PC-3 (cell line): ENCODE results near the gene SNORC. TPM values are rescaled to one million over a fixed set of nuclear protein-coding genes. Genes with fewer than 3 reads are reported as not detected.

ENCODE experiments used
- ATAC-seq: fragments of 200-7000 bp; cut with Tn5 transposase; 2 replicates; pipeline ENCODE4 v1.9.1; 2020; ENCODE audit warnings: mild to moderate bottlenecking, moderate library complexity
- BruUV-seq: library from RNA; stranded (reverse); fragments of 400-500 nt; replicated peaks from 2 replicates; lab custom pipeline; 2021; lab: Mats Ljungman, UMichigan
- CTCF ChIA-PET: fragments of 300-600 bp; sonication (Branson Sonifier 250); formaldehyde crosslinking; loops from one replicate; lab custom pipeline; 2022; ENCODE audit warnings: antibody characterized with exemption; lab: Charles Lee
- POLR2A ChIA-PET: fragments of 300-600 bp; sonication (Branson Sonifier 250); formaldehyde crosslinking; loops from one replicate; lab custom pipeline; 2022; ENCODE audit warnings: antibody characterized with exemption; ENCODE audit not compliant: unreplicated experiment; lab: Charles Lee
- DNase-seq: peaks from one replicate; pipeline ENCODE4 v3.0.0-alpha.2; 2015
- H2AFZ ChIP-seq: fragments of 300-600 bp; sonication (generic); 2 replicates; pipeline ENCODE4 v1.6.0; 2016; ENCODE audit warnings: antibody characterized with exemption, low read length
- H3F3A ChIP-seq: fragments of 300-600 bp; sonication (generic); one replicate; pipeline ENCODE4 v1.6.0; 2017; ENCODE audit warnings: antibody characterized with exemption, low read length, control low read depth, mild to moderate bottlenecking; ENCODE audit not compliant: unreplicated experiment
- H3K27ac ChIP-seq: fragments of 300-600 bp; sonication (generic); 2 replicates; pipeline ENCODE4 v1.5.1; 2016; ENCODE audit warnings: mild to moderate bottlenecking, low read length
- H3K27me3 ChIP-seq: fragments of 300-600 bp; sonication (generic); 2 replicates; pipeline ENCODE4 v1.6.1; 2016; ENCODE audit warnings: low read length, mixed read lengths
- H3K36me3 ChIP-seq: fragments of 300-600 bp; sonication (generic); 2 replicates; pipeline ENCODE4 v1.6.1; 2016; ENCODE audit warnings: low read depth, mixed run types, low read length, mixed read lengths
- H3K4me1 ChIP-seq: fragments of 300-600 bp; sonication (generic); 2 replicates; pipeline ENCODE4 v1.5.1; 2016; ENCODE audit warnings: low read length; ENCODE audit not compliant: insufficient read depth
- H3K4me2 ChIP-seq: fragments of 300-600 bp; sonication (generic); 2 replicates; pipeline ENCODE4 v1.6.0; 2016; ENCODE audit warnings: low read length
- H3K4me3 ChIP-seq: fragments of 300-600 bp; sonication (generic); 2 replicates; pipeline ENCODE4 v1.5.1; 2016; ENCODE audit warnings: mild to moderate bottlenecking, low read length, mixed read lengths
- H3K79me2 ChIP-seq: fragments of 300-600 bp; sonication (generic); 2 replicates; pipeline ENCODE4 v1.6.1; 2017; ENCODE audit warnings: low read length, mixed read lengths
- H3K9ac ChIP-seq: fragments of 300-600 bp; sonication (generic); 2 replicates; pipeline ENCODE4 v1.6.0; 2016; ENCODE audit warnings: mild to moderate bottlenecking, low read length
- H3K9me2 ChIP-seq: fragments of 300-600 bp; sonication (generic); replicated peaks from 2 replicates; pipeline ENCODE4 v1.6.1; 2016; ENCODE audit warnings: mixed run types, low read length, mixed read lengths
- H3K9me3 ChIP-seq: fragments of 300-600 bp; sonication (generic); 2 replicates; pipeline ENCODE4 v1.6.1; 2016; ENCODE audit warnings: low read length, mixed read lengths
- H4K20me1 ChIP-seq: fragments of 300-600 bp; sonication (generic); 2 replicates; pipeline ENCODE4 v1.6.1; 2016; ENCODE audit warnings: low read length, mixed read lengths
- EZH2 ChIP-seq: fragments of 300-600 bp; sonication (generic); IDR thresholded peaks from one replicate; pipeline ENCODE4 v1.6.1; 2017; ENCODE audit warnings: antibody characterized with exemption, mild to moderate bottlenecking, low read length; ENCODE audit not compliant: unreplicated experiment
- EZH2phosphoT487 ChIP-seq: fragments of 300-600 bp; sonication (generic); IDR thresholded peaks from 2 replicates; pipeline ENCODE4 v1.6.1; 2018; ENCODE audit warnings: mild to moderate bottlenecking, antibody characterized with exemption, low read length, borderline replicate concordance
- intact Hi-C: fragments of 100-400 bp; cut with micrococcal nuclease; formaldehyde crosslinking; loops from 2 replicates; pipeline ENCODE4 v1.9.0; 2023
- total RNA-seq: library from RNA; depleted of rRNA; stranded (reverse); fragments of >200 nt; gene quantifications from 2 replicates; pipeline ENCODE4 v1.2.3, GENCODE V29; 2014
- TF ChIP-seq, protein P1 (sequence below): fragments of 300-600 bp; sonication (generic); conservative IDR thresholded peaks from 2 replicates; pipeline ENCODE4 v1.5.1; 2017; ENCODE audit warnings: antibody characterized with exemption, low read depth, mild to moderate bottlenecking, low read length

Gene SNORC
- total RNA-seq, 1 experiment from 2014 or later, result 11.1 TPM

DNA sequence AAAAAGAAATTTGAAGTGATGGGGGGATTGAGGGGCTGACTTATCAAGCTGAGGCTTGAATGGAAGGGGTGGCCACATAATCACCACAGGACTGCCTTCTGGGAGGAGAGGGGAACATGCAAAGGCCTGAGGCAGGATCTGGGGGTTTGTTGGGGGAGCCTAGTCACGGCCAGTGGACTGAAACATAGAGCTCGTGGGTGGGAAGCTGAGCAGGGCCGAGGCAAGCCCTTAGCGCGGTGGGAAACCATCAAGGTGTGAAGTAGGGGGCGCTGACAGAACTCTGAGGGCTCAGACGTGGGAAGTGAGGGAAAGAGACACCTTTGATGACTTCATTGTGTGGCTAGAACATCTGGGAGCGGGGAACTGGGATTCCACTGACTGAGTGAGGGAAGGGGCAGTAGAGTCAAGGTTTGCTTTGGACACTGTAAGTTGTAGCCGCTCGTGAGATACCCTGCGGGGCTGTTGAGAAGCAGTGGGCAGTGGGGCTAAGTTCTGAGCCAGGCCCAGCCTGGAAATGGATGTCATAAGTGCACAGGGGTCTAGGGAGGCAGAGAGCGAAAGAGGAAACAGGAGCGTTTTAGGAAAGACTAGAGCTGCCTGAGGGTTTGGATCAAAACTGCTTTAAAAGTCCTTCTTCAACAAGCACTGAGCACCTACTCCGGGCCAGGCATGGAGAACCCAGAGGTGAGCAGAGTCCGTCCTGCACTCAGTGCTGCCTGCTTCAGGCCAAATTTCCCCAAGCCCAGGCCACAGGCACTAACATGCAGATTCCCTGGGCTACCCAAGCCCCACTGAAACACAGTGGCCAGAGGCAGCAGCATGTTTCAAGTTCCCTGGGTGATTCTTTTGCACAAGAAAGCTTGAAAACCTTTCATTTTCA lies 686 bp upstream of the SNORC start:
- ChIA-PET CTCF (no interaction called here), POLR2A (no interaction called here)
- Histone ChIP-seq H3K36me3 (no peaks in the 10 kb centered on the region), H3K9ac (no peak overlapping the region), H3K4me3 (no peak overlapping the region), H3K9me2 (no peaks in the 10 kb centered on the region), H3K4me1 (no peaks in the 10 kb centered on the region), H3K27ac (no peak overlapping the region), H3K4me2 (no peak overlapping the region), H2AFZ (no peak overlapping the region), H3K79me2 (no peaks in the 10 kb centered on the region), H3K9me3 (no peaks in the 10 kb centered on the region), H3F3A (no peaks in the 10 kb centered on the region), H4K20me1 (no peaks in the 10 kb centered on the region), H3K27me3 (no peaks in the 10 kb centered on the region)
- TF ChIP-seq, protein P1, sequence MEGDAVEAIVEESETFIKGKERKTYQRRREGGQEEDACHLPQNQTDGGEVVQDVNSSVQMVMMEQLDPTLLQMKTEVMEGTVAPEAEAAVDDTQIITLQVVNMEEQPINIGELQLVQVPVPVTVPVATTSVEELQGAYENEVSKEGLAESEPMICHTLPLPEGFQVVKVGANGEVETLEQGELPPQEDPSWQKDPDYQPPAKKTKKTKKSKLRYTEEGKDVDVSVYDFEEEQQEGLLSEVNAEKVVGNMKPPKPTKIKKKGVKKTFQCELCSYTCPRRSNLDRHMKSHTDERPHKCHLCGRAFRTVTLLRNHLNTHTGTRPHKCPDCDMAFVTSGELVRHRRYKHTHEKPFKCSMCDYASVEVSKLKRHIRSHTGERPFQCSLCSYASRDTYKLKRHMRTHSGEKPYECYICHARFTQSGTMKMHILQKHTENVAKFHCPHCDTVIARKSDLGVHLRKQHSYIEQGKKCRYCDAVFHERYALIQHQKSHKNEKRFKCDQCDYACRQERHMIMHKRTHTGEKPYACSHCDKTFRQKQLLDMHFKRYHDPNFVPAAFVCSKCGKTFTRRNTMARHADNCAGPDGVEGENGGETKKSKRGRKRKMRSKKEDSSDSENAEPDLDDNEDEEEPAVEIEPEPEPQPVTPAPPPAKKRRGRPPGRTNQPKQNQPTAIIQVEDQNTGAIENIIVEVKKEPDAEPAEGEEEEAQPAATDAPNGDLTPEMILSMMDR, result no peak
- TF ChIP-seq EZH2phosphoT487, result no peak
- TF ChIP-seq EZH2, result no peak
- no TSS peak for BruUV-seq
- ATAC-seq, result no peak
- intact Hi-C loops, result loop anchor here (10.0 kb wide), 1 partner anchor 185 kb away; no protein-coding TSS in a partner anchor
- DNase-seq, result no peak

DNA sequence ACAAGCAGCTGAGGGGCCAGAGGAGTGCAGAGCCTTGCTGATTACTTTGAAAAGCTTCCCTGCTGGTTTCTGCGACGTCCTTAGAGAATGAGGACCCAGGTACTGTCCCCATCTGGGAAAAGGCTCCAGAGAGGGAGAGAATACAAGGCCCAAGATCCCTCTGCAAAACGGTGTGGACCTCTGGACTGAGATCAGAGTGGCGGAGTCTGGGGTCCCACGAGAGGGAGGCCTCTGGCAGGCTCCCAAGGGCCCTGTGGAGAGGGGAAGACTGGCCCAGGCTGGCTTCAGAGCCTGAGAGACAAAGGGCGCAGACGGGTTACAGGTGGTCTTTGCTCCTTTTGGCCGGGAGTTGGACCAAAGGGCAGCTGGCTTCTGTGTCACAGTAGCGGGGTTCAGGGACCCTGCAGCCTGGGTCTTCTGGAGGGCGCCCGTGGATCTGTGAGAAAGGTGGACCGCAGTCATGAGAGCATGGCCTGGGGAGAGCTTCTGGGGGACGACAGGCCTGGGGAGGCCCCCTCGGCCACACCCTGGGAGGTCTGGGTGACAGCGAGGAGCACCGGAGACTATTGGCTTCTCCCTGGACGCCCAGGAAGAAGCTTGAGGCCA lies 805 bp downstream of the SNORC start:
- peaks cover 7% of the 10 kb centered on the region; the same call in 1 of the 2 replicates for H3K4me1 ChIP-seq
- H3K36me3 ChIP-seq, result no peaks in the 10 kb centered on the region
- no peak overlapping the region for H2AFZ ChIP-seq
- intact Hi-C loops, result loop anchor here (10.0 kb wide), 1 partner anchor 184 kb away; no protein-coding TSS in a partner anchor
- DNase-seq (no peak), ATAC-seq (no peak)
- H3K4me3 ChIP-seq, result no peak overlapping the region
- no TSS peak for BruUV-seq
- TF ChIP-seq EZH2, result no peak
- H3K9me2 ChIP-seq, result no peaks in the 10 kb centered on the region
- no peaks in the 10 kb centered on the region for H3K27me3 ChIP-seq
- ChIA-PET CTCF (no interaction called here), POLR2A (no interaction called here)
- peaks cover 9% of the 10 kb centered on the region for H3K79me2 ChIP-seq
- no peaks in the 10 kb centered on the region for H3F3A ChIP-seq
- no peak overlapping the region for H3K27ac ChIP-seq
- no peak overlapping the region for H3K9ac ChIP-seq
- no peaks in the 10 kb centered on the region for H3K9me3 ChIP-seq
- no peak overlapping the region for H3K4me2 ChIP-seq
- H4K20me1 ChIP-seq, result no peaks in the 10 kb centered on the region

DNA sequence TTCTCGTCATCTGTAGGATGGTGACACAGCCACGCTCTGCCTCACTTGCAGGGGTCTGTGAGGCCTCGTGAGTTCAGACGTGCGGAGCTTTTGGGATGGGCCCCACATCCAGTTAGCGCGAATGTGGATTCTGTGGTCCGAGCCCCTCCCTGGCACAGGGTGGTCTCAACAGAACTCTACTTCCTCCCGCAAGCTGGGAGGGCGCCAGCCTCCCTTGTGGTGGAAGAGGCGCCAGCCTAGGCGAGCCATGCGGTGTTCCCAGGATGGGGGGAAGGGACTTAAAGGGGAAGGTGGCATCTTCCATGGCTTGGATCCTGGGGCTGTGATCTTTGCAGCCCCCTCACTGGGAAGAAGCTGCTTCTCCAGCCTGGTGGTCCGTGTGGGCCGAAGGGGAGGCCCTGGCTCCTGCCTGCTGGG lies 1.4 kb downstream of the SNORC start:
- Histone ChIP-seq H3K27ac (no peak overlapping the region), H3K4me1 (peaks cover 7% of the 10 kb centered on the region; the same call in 1 of the 2 replicates), H3K9me3 (no peaks in the 10 kb centered on the region), H3F3A (no peaks in the 10 kb centered on the region), H3K9ac (no peak overlapping the region), H3K27me3 (no peaks in the 10 kb centered on the region), H4K20me1 (no peaks in the 10 kb centered on the region), H3K4me2 (no peak overlapping the region), H3K79me2 (peaks cover 9% of the 10 kb centered on the region), H2AFZ (no peak overlapping the region), H3K4me3 (no peak overlapping the region), H3K36me3 (no peaks in the 10 kb centered on the region), H3K9me2 (no peaks in the 10 kb centered on the region)
- CTCF ChIA-PET, result no interaction called here
- POLR2A ChIA-PET, result no interaction called here
- ATAC-seq, result no peak
- intact Hi-C loops, result loop anchor here (10.0 kb wide), 1 partner anchor 183 kb away; no protein-coding TSS in a partner anchor
- DNase-seq, result no peak
- no TSS peak for BruUV-seq
- no peak for TF ChIP-seq EZH2
- TF ChIP-seq EZH2phosphoT487, result no peak
- TF ChIP-seq, protein P1, result no peak
